H9 (cell line): ENCODE results near the gene CFAP46. TPM values are rescaled to one million over a fixed set of nuclear protein-coding genes. Genes with fewer than 3 reads are reported as not detected.

ENCODE experiments used
- DNase-seq: peaks from one replicate; pipeline ENCODE4 v3.0.0-alpha.2; 2017
- H2AFZ ChIP-seq: one replicate; pipeline ENCODE4 v1.6.1; 2013; ENCODE audit warnings: mild to moderate bottlenecking, low read length, control low read depth, moderate library complexity
- H2AK5ac ChIP-seq: 2 replicates; pipeline ENCODE4 v1.6.1; 2013; ENCODE audit warnings: low read length, control low read depth, mixed read lengths; ENCODE audit not compliant: insufficient read length
- H2BK120ac ChIP-seq: one replicate; pipeline ENCODE4 v1.6.1; 2013; ENCODE audit warnings: low read depth, mild to moderate bottlenecking, low read length, control low read depth, inconsistent platforms; ENCODE audit not compliant: poor library complexity, severe bottlenecking
- H2BK12ac ChIP-seq: 2 replicates; pipeline ENCODE4 v1.6.1; 2013; ENCODE audit warnings: low read length, control low read depth, mixed read lengths, low read depth; ENCODE audit not compliant: insufficient read length
- H2BK15ac ChIP-seq: 2 replicates; pipeline ENCODE4 v1.6.1; 2013; ENCODE audit warnings: low read depth, low read length, control low read depth
- H2BK20ac ChIP-seq: one replicate; pipeline ENCODE4 v1.6.1; 2013; ENCODE audit warnings: low read depth, mild to moderate bottlenecking, low read length, control low read depth, inconsistent platforms; ENCODE audit not compliant: poor library complexity, severe bottlenecking
- H2BK5ac ChIP-seq: 2 replicates; pipeline ENCODE4 v1.6.1; 2013; ENCODE audit warnings: low read length, control low read depth, mixed read lengths; ENCODE audit not compliant: insufficient read length
- H3K14ac ChIP-seq: 2 replicates; pipeline ENCODE4 v1.6.1; 2013; ENCODE audit warnings: low read length, control low read depth; ENCODE audit not compliant: insufficient read depth
- H3K18ac ChIP-seq: 2 replicates; pipeline ENCODE4 v1.6.1; 2013; ENCODE audit warnings: low read depth, mild to moderate bottlenecking, mixed read lengths, low read length, control low read depth; ENCODE audit not compliant: insufficient read length
- H3K23ac ChIP-seq: 2 replicates; pipeline ENCODE4 v1.6.1; 2013; ENCODE audit warnings: low read length, control low read depth, mixed read lengths, low read depth; ENCODE audit not compliant: insufficient read length
- H3K23me2 ChIP-seq: 2 replicates; pipeline ENCODE4 v1.6.1; 2013; ENCODE audit warnings: low read depth, mild to moderate bottlenecking, mixed read lengths, low read length, control low read depth; ENCODE audit not compliant: insufficient read length, poor library complexity, severe bottlenecking
- H3K27ac ChIP-seq: 2 replicates; pipeline ENCODE4 v1.5.1; 2013; ENCODE audit warnings: low read length, control low read depth, mixed read lengths, low read depth; ENCODE audit not compliant: insufficient read length
- H3K27me3 ChIP-seq: 2 replicates; pipeline ENCODE4 v1.6.1; 2013; ENCODE audit warnings: low read length, control low read depth, inconsistent platforms; ENCODE audit not compliant: insufficient read depth
- H3K4ac ChIP-seq: 2 replicates; pipeline ENCODE4 v1.6.1; 2013; ENCODE audit warnings: low read depth, mild to moderate bottlenecking, control low read depth, inconsistent platforms, low read length, moderate library complexity
- H3K4me1 ChIP-seq: 2 replicates; pipeline ENCODE4 v1.6.1; 2013; ENCODE audit warnings: low read length, control low read depth, inconsistent platforms; ENCODE audit not compliant: insufficient read depth
- H3K4me2 ChIP-seq: 2 replicates; pipeline ENCODE4 v1.6.1; 2013; ENCODE audit warnings: low read length, control low read depth, mixed read lengths; ENCODE audit not compliant: insufficient read length, insufficient read depth
- H3K56ac ChIP-seq: 2 replicates; pipeline ENCODE4 v1.6.1; 2013; ENCODE audit warnings: low read depth, mild to moderate bottlenecking, mixed read lengths, low read length, control low read depth; ENCODE audit not compliant: insufficient read length
- H3K79me1 ChIP-seq: 2 replicates; pipeline ENCODE4 v1.6.1; 2013; ENCODE audit warnings: low read depth, mild to moderate bottlenecking, moderate library complexity, low read length, control low read depth, inconsistent platforms; ENCODE audit not compliant: insufficient read depth, poor library complexity, severe bottlenecking
- H3K79me2 ChIP-seq: 2 replicates; pipeline ENCODE4 v1.6.1; 2013; ENCODE audit warnings: low read length, control low read depth, inconsistent platforms; ENCODE audit not compliant: insufficient read depth
- H3K9ac ChIP-seq: 2 replicates; pipeline ENCODE4 v1.6.1; 2013; ENCODE audit warnings: low read length, control low read depth, mixed read lengths; ENCODE audit not compliant: insufficient read length; ENCODE audit errors: extremely low read depth
- H3K9me3 ChIP-seq: one replicate; pipeline ENCODE4 v1.6.1; 2013; ENCODE audit warnings: low read depth, low read length, inconsistent platforms; ENCODE audit not compliant: control insufficient read depth
- H3T11ph ChIP-seq: one replicate; pipeline ENCODE4 v1.6.1; 2013; ENCODE audit warnings: mild to moderate bottlenecking, low read length, control low read depth, inconsistent platforms
- H4K20me1 ChIP-seq: one replicate; pipeline ENCODE4 v1.6.1; 2013; ENCODE audit not compliant: control insufficient read depth, insufficient read length, insufficient read depth
- H4K5ac ChIP-seq: 2 replicates; pipeline ENCODE4 v1.6.1; 2013; ENCODE audit warnings: low read depth, mild to moderate bottlenecking, mixed read lengths, low read length, control low read depth; ENCODE audit not compliant: insufficient read length
- H4K8ac ChIP-seq: replicated peaks from 2 replicates; pipeline ENCODE4 v1.6.1; 2013; ENCODE audit warnings: low read length, control low read depth, mixed read lengths, low read depth; ENCODE audit not compliant: insufficient read length
- H4K91ac ChIP-seq: 2 replicates; pipeline ENCODE4 v1.6.1; 2013; ENCODE audit warnings: low read depth, mild to moderate bottlenecking, moderate library complexity, mixed read lengths, low read length, control low read depth; ENCODE audit not compliant: insufficient read length
- H3K27ac Mint-ChIP-seq, 3 experiments: 2 replicates in 2 of 3; 3 replicates in 1 of 3; pipeline ENCODE4 v1.8.0; 2020 to 2021; ENCODE audit warnings: mixed read lengths in 3 of 3, mild to moderate bottlenecking in 1 of 3, moderate library complexity in 1 of 3
- H3K27me3 Mint-ChIP-seq: 2 replicates; pipeline ENCODE4 v1.8.0; 2021; ENCODE audit warnings: low read depth, mild to moderate bottlenecking, moderate library complexity, mixed read lengths
- H3K36me3 Mint-ChIP-seq, 3 experiments: 2 replicates in 2 of 3; 3 replicates in 1 of 3; pipeline ENCODE4 v1.8.0; 2020 to 2021; ENCODE audit warnings: low read depth in 3 of 3, mixed read lengths in 3 of 3; ENCODE audit not compliant: insufficient read depth in 1 of 3
- H3K4me1 Mint-ChIP-seq, 2 experiments: 2 replicates each; pipeline ENCODE4 v1.8.0; 2020; ENCODE audit warnings: mixed read lengths in 2 of 2
- H3K4me3 Mint-ChIP-seq, 2 experiments: 2 replicates in 1 of 2; 3 replicates in 1 of 2; pipeline ENCODE4 v1.8.0; 2020 to 2021; ENCODE audit warnings: mild to moderate bottlenecking in 2 of 2, mixed read lengths in 2 of 2, moderate library complexity in 1 of 2
- H3K9me3 Mint-ChIP-seq, 2 experiments: 2 replicates in 1 of 2; 3 replicates in 1 of 2; pipeline ENCODE4 v1.8.0; 2020; ENCODE audit warnings: mild to moderate bottlenecking in 2 of 2, mixed read lengths in 2 of 2, moderate library complexity in 1 of 2
- CTCF ChIP-seq: fragments of 200-600 bp; sonication (generic); conservative IDR thresholded peaks from 3 replicates; pipeline ENCODE4 v1.8.0; 2021; ENCODE audit warnings: antibody characterized with exemption, mild to moderate bottlenecking
- WGBS: extraction: QIAGEN DNeasy Blood & Tissue Kit; methylation state at CpG from one replicate; pipeline ENCODE4 v1.1.7; 2013; ENCODE audit warnings: missing lambda C conversion rate, low lambda C conversion rate, mixed read lengths; ENCODE audit not compliant: insufficient read length; ENCODE audit errors: extremely low coverage; 5-methylcytosine and 5-hydroxymethylcytosine counted together
- total RNA-seq: library from RNA; stranded (reverse); gene quantifications from 2 replicates; pipeline ENCODE4 v1.2.1, GENCODE V29; 2021

Gene CFAP46
- total RNA-seq, 1 experiment from 2014 or later: 3.1 TPM

DNA sequence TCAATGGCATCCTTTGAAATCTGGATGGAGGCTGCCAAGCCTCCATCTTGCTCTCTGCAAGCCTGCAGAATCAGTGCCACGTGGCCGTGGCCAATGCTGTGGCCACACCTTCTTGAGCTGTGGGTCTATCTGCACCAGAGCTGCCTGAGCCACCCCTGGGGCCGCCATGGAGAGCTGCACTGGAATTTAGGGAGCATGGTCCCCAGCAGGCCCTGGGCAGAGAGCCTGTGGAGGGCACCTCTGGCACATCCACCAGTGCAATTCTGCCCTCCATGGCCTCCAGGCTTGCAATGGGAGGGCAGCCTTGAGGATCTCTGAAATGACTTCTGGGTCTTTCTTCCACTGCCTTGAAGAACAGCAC lies 100.8 kb downstream of the CFAP46 start:
- TF ChIP-seq CTCF: no peak
- peaks cover 7 to 11% (median 11%) of the 10 kb centered on the region in 3 experiments for H3K36me3 Mint-ChIP-seq

More for the DNA sequence above, 100.8 kb downstream of the CFAP46 start:
- Histone ChIP-seq H3K14ac (no peak overlapping the region), H2BK15ac (no peak overlapping the region), H3K79me1 (no peaks in the 10 kb centered on the region), H2AFZ (no peak overlapping the region), H3K18ac (no peak overlapping the region), H3T11ph (no peak overlapping the region), H3K4me1 (no peaks in the 10 kb centered on the region), H4K5ac (no peak overlapping the region), H3K27me3 (no peaks in the 10 kb centered on the region), H2AK5ac (no peak overlapping the region), H3K23ac (no peak overlapping the region), H2BK20ac (no peak overlapping the region), H3K9me3 (peaks cover 8% of the 10 kb centered on the region), H3K27ac (no peak overlapping the region), H2BK5ac (no peak overlapping the region), H2BK12ac (no peak overlapping the region), H3K9ac (no peak overlapping the region), H3K56ac (no peak overlapping the region), H4K20me1 (no peaks in the 10 kb centered on the region), H3K23me2 (no peaks in the 10 kb centered on the region), H4K91ac (no peak overlapping the region), H3K79me2 (no peaks in the 10 kb centered on the region), H2BK120ac (no peak overlapping the region), H4K8ac (no peak overlapping the region), H3K4me2 (no peak overlapping the region), H3K4ac (no peak overlapping the region)
- DNase-seq: no peak
- Mint-ChIP-seq H3K4me1 (peaks cover 0 to 4% of the 10 kb centered on the region in 2 experiments; a peak in 1 of 4 replicates), H3K27me3 (peaks cover 15% of the 10 kb centered on the region), H3K4me3 (no peak overlapping the region), H3K27ac (no peak overlapping the region), H3K9me3 (peaks cover 17 to 24% of the 10 kb centered on the region in 2 experiments)
- no CpG with 5 or more reads among the region's 3 CpGs for WGBS
